NCI-H1105 treated with DMSO at 0.1 percent for 48 hours (cell line): ENCODE results near the gene ANKS6.

Experiments used
- DNase-seq: peaks from one replicate; lab custom pipeline; 2025; lab: John Stamatoyannopoulos, UW

ANKS6 gene

GRCh38 chr9:98790842-98791607 is 5.3 kb downstream of the ANKS6 start:
- DNase-seq = no peak

DNA sequence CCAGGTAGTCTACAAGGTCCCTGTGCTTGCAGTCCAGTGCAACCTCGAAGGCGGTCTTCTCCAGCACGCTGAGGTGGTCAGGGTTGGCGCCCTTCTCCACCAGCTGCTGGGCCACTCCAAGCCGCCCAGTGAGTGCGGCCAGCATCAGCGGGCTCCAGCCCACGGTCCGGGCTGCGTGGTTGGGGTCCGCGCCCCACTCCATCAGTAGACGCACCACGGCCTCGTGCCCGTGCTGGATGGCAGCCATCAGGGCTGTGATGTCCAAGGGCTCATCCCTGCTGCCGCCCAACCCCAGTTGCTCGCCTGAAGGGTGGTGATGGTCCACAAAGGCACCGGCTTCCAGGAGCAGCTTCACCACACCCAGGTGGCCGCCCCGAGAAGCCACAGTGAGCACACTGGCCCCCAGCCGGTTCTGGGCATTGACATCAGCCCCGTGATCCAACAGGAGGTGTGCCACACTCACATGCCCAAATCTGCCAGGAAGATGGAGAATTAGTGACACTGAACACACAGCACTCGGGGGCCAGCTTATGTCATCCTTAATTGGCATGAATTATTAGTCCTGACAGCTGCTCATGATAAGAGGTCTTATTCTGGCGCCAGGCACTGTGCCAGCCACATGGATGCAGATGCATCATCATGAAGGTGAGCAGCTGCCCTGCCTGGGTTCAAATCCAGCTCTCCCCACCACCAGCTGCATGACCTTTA is 6.1 kb downstream of the ANKS6 start:
- peak; percentile 25 for DNase-seq

GRCh38 chr9:98789483-98790133 is 6.7 kb downstream of the ANKS6 start:
- DNase-seq = no peak

- DNase-seq = no peak
Observed at GRCh38 chr9:98787766-98788335, 8.5 kb downstream of the ANKS6 start.

GRCh38 chr9:98786750-98787510 is 9.4 kb downstream of the ANKS6 start:
- no peak for DNase-seq

GRCh38 chr9:98784831-98785806 is 11.2 kb downstream of the ANKS6 start:
- no peak for DNase-seq

GRCh38 chr9:98783518-98784226 is 12.7 kb downstream of the ANKS6 start:
- DNase-seq = no peak

DNA sequence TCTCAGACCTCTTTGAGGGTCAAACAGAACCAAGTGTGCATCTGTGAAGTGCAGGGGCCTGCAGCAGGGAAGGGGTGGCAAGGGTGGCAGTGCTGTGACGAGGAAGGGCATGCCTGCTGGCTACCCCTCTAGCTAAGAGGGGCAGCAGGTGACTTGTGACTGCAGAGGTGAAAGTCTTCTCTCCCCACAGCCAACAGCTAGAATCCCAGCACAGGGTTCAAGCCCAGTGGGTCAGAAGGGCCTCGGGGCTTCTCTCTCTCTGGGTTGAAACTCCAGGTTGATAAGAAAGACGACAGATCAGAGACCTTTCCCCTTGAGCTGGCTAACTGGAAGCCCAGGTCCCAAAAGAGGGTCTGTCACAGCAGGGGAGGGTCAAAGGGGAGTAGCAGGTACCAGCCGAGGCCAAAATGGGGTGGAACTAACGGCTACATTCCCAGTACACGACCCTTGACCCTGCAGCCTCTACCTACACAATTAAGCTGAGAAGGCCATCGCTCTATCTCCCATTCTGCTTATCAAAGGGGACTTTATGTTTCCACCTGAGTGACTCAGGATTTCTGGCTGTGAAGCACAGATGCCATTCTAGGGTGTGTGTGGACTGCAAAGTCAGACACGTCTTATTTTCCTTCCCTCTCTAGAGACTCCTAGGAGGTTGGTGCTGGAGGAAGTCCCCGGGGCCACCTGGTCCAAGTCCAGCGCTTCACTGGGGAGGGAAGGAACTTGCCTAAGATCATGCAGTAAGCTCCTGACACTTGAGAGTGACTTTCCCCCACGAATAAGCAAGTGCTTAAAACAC is 14.6 kb downstream of the ANKS6 start:
- DNase-seq = no peak

- DNase-seq = no peak
Observed at GRCh38 chr9:98780059-98780749, 16.2 kb downstream of the ANKS6 start.

DNA sequence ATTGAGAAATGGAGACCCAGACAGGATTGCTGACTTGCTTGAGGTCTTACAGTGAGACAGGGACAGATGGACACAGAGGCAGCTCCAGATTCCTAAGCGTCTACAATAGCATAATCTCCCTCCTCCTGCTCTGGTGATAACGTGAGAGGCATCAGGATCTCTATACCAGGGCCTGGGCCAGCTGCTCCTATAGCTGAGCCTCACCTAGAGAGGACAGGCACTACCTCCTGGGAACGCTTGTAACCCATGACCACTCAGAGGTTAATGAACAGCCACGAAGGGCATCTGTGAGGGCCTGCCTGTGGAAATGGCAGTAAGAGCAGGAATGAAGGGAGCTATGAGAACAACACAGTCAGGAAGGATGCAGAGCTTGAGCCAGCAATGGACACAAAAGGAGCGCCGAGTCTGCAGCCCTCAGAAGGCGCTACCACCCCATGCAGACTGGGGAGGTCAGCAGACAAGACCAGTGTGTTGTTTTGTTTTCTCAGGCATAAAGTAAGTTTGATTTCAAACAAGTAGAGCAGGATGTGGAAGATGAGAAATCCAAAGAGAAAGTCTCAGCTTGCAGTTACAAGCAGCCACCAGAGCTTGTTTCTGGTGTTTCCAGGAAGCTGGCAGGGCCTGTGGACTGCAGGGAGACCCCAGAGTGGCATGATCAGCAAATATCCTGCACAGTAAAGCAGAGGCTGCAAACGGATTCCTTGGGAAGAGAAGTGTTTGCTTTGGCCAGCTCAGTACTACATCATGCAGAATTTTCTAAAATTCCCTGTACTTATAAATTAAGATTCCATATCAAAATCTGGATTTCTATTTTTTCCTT is 17.4 kb downstream of the ANKS6 start:
- no peak for DNase-seq

DNA sequence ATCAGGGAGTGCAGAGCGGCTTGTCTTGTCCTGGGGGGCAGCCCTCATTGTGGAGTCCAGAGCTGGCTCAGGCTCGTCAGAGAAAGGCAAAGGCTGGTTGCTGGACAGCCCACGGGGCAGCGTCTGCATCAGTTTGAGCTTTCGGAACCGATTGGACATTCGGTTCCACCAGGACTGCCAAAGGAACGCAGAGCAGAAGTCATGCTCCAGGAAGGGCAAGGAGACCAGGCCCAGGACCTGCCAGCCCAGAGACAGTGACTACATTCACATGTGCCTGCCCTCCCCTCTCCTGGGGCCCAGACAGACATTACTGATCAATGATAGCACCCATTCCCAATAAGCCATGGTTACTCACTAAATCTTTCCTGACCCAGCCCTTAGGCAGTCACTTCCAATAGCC is 18.1 kb downstream of the ANKS6 start:
- no peak for DNase-seq

DNA sequence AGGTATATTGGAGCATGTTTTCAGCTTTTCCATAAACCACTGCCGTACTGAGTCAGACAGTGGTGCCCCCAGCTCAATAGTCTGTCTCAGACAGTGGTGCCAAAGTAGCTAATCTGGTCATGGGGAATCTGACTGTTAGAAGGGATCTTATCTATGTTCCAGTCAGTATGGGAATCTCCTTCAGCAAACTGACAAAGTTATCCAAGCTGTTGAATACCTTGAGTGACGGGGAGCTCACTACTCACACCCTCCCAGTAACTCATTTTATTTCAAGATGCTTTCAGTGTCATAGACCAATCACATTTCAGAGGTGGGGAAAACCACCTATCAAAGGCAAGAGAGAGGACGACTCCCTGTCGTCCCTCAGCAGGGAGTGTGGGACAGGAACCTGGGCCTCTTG is 18.7 kb downstream of the ANKS6 start:
- DNase-seq = no peak

GRCh38 chr9:98775831-98776441 is 20.4 kb downstream of the ANKS6 start:
- peak; percentile 45 for DNase-seq

DNA sequence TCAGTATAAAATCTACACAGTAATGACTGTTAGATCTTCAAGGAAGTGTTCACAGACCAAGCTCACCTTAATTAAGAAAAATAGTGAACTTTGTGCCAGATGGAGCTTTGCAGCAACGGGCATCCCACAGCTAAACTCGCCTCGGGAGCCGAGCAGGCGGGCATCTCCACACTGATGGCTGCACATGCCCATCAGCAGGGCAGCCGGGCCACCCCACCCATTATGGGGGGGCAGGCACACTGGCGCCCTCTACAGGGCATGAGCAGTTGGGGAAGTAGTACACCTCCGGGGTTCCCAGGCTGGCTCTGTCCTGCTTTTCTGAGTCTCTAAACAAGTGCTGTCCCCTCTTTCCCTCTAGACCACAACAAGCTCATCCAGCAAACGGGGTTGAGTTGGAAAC is 21.6 kb downstream of the ANKS6 start:
- no peak for DNase-seq

- DNase-seq = no peak
Observed at GRCh38 chr9:98773721-98774120, 22.6 kb downstream of the ANKS6 start.

DNA sequence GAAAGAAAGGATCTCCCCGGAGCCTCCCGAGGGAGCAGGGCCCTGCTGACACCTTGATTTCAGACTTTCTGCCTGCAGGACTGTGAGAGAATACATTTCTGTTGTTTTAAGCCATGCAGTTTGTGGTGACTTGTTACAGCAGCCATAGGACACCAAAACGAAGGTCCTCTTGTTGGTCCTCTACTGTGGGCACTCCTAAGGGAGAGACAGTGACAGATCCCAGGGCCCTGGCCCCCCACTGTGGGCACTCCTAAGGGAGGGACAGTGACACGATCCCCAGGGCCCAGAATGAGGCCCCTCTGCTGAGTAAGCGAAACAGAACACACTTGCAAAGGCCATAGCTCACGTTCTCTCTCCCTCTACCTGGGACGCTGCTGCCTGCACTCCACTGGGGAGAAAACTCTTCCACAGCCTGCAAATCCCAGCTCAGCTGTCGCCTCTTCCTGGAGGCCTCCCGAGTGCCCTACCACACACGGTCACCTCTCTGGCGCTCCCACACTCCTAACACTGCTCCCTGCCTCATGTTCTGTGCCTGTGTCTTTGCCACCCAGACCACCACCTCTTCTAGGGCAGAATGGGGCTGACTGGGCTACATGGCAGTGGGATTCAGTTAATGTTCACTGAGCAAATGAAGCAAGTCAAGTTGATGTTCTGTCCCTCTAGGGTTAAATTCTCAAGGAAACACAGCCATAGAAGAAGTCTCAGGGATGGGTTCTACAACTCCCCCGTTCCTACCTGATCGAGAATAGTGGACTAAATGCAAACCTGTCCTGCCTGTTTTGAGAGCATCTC is 23.8 kb downstream of the ANKS6 start:
- DNase-seq = no peak
